Endothelial cell of umbilical vein (primary cell): ENCODE data around the gene CKLF. TPM values are rescaled to one million over a fixed set of nuclear protein-coding genes. Genes with fewer than 3 reads are reported as not detected.
A peak's percentile ranks its signal among the peaks of the same experiment; 100 is the strongest.

ENCODE experiments used
- BruUV-seq: library from RNA; stranded (reverse); fragments of 400-500 nt; replicated peaks from 2 replicates; lab custom pipeline; 2021; lab: Mats Ljungman, UMichigan
- CTCF ChIA-PET: fragments of 300-600, 350-600 bp; sonication (Branson Sonifier 250); formaldehyde crosslinking; loops from one replicate; lab custom pipeline; 2021; ENCODE audit warnings: antibody characterized with exemption, inconsistent platforms; lab: Charles Lee
- POLR2A ChIA-PET: fragments of 300-600, 350-600 bp; sonication (Branson Sonifier 250); formaldehyde crosslinking; loops from one replicate; lab custom pipeline; 2021; ENCODE audit warnings: antibody characterized with exemption, inconsistent platforms; lab: Charles Lee
- DNase-seq: peaks from one replicate; pipeline ENCODE4 v3.0.0-alpha.2; 2011; ENCODE audit warnings: low read depth, low spot score
- FAIRE-seq: peaks from 2 replicates; lab custom pipeline; 2011; peaks lifted over from hg19 to GRCh38; lab: Jason Lieb, UNC
- H2AFZ ChIP-seq: 2 replicates; pipeline ENCODE4 v1.6.0; 2012; ENCODE audit warnings: low read depth, low read length, control low read depth, inconsistent platforms
- H3K27ac ChIP-seq: 2 replicates; pipeline ENCODE4 v1.5.1; 2011; ENCODE audit warnings: low read depth, mild to moderate bottlenecking, control low read depth, low read length, moderate library complexity; ENCODE audit not compliant: insufficient read depth
- H3K27me3 ChIP-seq, 2 experiments: 2 replicates each; pipeline versions ENCODE4 v1.6.0 to v1.6.1; 2011; ENCODE audit warnings: low read length in 2 of 2, mixed read lengths in 1 of 2; ENCODE audit not compliant: control insufficient read depth in 2 of 2, insufficient read depth in 2 of 2
- H3K36me3 ChIP-seq, 2 experiments: 2 replicates in 1 of 2; 3 replicates in 1 of 2; pipeline ENCODE4 v1.5.1; 2011; ENCODE audit warnings: low read length in 2 of 2, mild to moderate bottlenecking in 1 of 2, moderate library complexity in 1 of 2; ENCODE audit not compliant: control insufficient read depth in 2 of 2, insufficient read depth in 2 of 2; ENCODE audit errors: extremely low read depth in 1 of 2
- H3K4me1 ChIP-seq: 3 replicates; pipeline ENCODE4 v1.5.1; 2011; ENCODE audit warnings: mild to moderate bottlenecking, low read length; ENCODE audit not compliant: control insufficient read depth, insufficient read depth; ENCODE audit errors: extremely low read depth
- H3K4me2 ChIP-seq: 2 replicates; pipeline ENCODE4 v1.6.1; 2011; ENCODE audit warnings: low read length, control low read depth, mixed read lengths; ENCODE audit not compliant: insufficient read depth
- H3K4me3 ChIP-seq, 3 experiments: fragments of 200-600 bp in 1 of 3; sonication (generic), shearing (Covaris generic) in 1 of 3; replicated peaks in 1 of 3; 2 replicates each; pipeline ENCODE4 v1.5.1; 2011 to 2016; ENCODE audit warnings: control low read depth in 3 of 3, low read length in 3 of 3, mild to moderate bottlenecking in 2 of 3, inconsistent platforms in 1 of 3, low read depth in 1 of 3, moderate library complexity in 1 of 3; ENCODE audit not compliant: insufficient read depth in 1 of 3
- H3K79me2 ChIP-seq: 2 replicates; pipeline ENCODE4 v1.6.0; 2012; ENCODE audit warnings: low read length, inconsistent platforms; ENCODE audit not compliant: control insufficient read depth, insufficient read depth
- H3K9ac ChIP-seq: replicated peaks from 2 replicates; pipeline ENCODE3; 2011; ENCODE audit warnings: low read length, control low read depth; ENCODE audit not compliant: insufficient read depth; ENCODE audit errors: extremely low read depth
- H3K9me1 ChIP-seq: replicated peaks from 3 replicates; pipeline ENCODE4 v1.6.0; 2011; ENCODE audit warnings: mild to moderate bottlenecking, low read length; ENCODE audit not compliant: control insufficient read depth, insufficient read depth; ENCODE audit errors: extremely low read depth
- H3K9me3 ChIP-seq: replicated peaks from 2 replicates; pipeline ENCODE4 v1.5.1; 2012; ENCODE audit warnings: low read length, inconsistent platforms; ENCODE audit not compliant: control insufficient read depth, insufficient read depth
- H4K20me1 ChIP-seq: replicated peaks from 2 replicates; pipeline ENCODE3; 2011; ENCODE audit warnings: mild to moderate bottlenecking, low read length; ENCODE audit not compliant: control insufficient read depth, insufficient read depth; ENCODE audit errors: extremely low read depth
- EZH2 ChIP-seq: IDR thresholded peaks from 2 replicates; pipeline ENCODE4 v1.6.1; 2012; ENCODE audit warnings: borderline replicate concordance, low read depth, mild to moderate bottlenecking, moderate library complexity, low read length, inconsistent platforms; ENCODE audit not compliant: severe bottlenecking
- FOS ChIP-seq: IDR thresholded peaks from 2 replicates; pipeline ENCODE4 v1.6.1; 2011; ENCODE audit warnings: mild to moderate bottlenecking, low read length, moderate library complexity, borderline replicate concordance; ENCODE audit not compliant: insufficient read depth
- GATA2 ChIP-seq: IDR thresholded peaks from 2 replicates; pipeline ENCODE4 v1.7.0; 2011; ENCODE audit warnings: low read depth, mild to moderate bottlenecking, moderate library complexity, mixed read lengths, low read length; ENCODE audit not compliant: insufficient read length, insufficient read depth
- JUN ChIP-seq: IDR thresholded peaks from 2 replicates; pipeline ENCODE4 v1.6.1; 2011; ENCODE audit warnings: borderline replicate concordance, low read depth; ENCODE audit not compliant: insufficient read length, insufficient read depth
- MYC ChIP-seq: IDR thresholded peaks from one replicate; pipeline ENCODE4 v1.6.1; 2011; ENCODE audit warnings: mild to moderate bottlenecking, low read depth, low read length
- POLR2A ChIP-seq: IDR thresholded peaks from 2 replicates; pipeline ENCODE4 v1.6.1; 2012; ENCODE audit warnings: low read depth, mild to moderate bottlenecking, control low read depth, low read length
- POLR2AphosphoS5 ChIP-seq: IDR thresholded peaks from 2 replicates; pipeline ENCODE4 v1.6.1; 2012; ENCODE audit warnings: low read depth, mild to moderate bottlenecking, control low read depth, low read length, moderate library complexity; ENCODE audit not compliant: insufficient read depth
- dilution Hi-C: fragments of 300-500 bp; cut with MboI; formaldehyde crosslinking; loops from one replicate; pipeline ENCODE4 v1.15.0; 2019; ENCODE audit warnings: low sequenced_read_pairs; ENCODE audit not compliant: extremely low pct_ligation_motif_present
- intact Hi-C: fragments of 100-400 bp; cut with micrococcal nuclease; formaldehyde crosslinking; loops from one replicate; pipeline ENCODE4 v1.10.0; 2022
- polyA plus RNA-seq, 4 experiments: library from polyadenylated mRNA; depleted of rRNA in 3 of 4; stranded (reverse) in 3 of 4; unstranded in 1 of 4; fragments of >200 nt; gene quantifications; 2 replicates each; pipeline versions ENCODE4 v1.2.1 to v1.2.3, GENCODE V29; 2011 to 2012; ENCODE audit warnings: missing spikeins in 1 of 4
- total RNA-seq: library from RNA; stranded (reverse); gene quantifications from 2 replicates; pipeline ENCODE4 v1.2.3, GENCODE V29; 2021
- TF ChIP-seq, protein P1 (sequence below), 2 donors: IDR thresholded peaks; 1 replicate in 1 of 2; 2 replicates in 1 of 2; pipeline ENCODE4 v1.5.1; 2011; ENCODE audit warnings: low read length in 2 of 2, mild to moderate bottlenecking in 2 of 2, moderate library complexity in 2 of 2, control low read depth in 1 of 2, inconsistent platforms in 1 of 2, low read depth in 1 of 2; ENCODE audit not compliant: insufficient read depth in 1 of 2; ENCODE audit errors: extremely low read depth in 1 of 2
- TF ChIP-seq, protein P2 (sequence below): IDR thresholded peaks from 2 replicates; pipeline ENCODE4 v1.6.1; 2011; ENCODE audit not compliant: insufficient read depth, insufficient read length

The CKLF gene
- total and polyA plus RNA-seq, 2 donors (not counting 3 experiments of a cell fraction or from before 2014, with no cell fraction given): 80.0 to 209 TPM

DNA sequence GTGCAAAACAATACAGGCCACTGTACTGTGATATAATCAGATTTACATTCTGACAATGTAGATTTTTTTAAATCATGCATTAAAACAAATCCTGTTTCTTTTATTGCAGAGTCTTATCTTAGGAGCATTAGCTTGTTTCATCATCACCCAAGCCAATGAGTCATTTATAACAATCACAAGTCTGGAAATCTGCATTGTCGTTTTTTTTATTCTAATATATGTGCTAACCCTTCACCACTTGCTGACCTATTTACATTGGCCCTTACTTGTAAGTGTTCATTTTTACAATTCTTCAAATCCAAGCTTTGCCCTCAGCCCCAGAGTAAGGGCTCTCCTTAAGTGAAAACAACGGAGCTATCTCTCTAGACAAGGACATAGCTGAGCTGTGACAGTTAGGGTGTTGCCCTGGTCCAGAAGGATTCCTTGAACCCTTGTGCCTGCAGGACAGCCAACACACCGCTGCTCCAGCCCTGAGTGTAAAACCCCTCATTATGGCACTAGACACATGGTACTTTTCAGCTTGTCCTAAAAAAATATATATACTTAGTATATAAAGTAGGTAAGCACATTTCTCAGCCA lies 17.5 kb downstream of the CKLF start:
- dilution Hi-C loops: no loop called here
- ChIA-PET POLR2A (no interaction called here), CTCF (interaction anchor here (0.9 to 2.2 kb wide), 15 partner anchors 9 to 298 kb away, joined by 3 to 16 read pairs (median 4); partner anchors contain the start of genes CKLF, CMTM2 and CMTM3)
- H3K9me3 ChIP-seq: no peaks in the 10 kb centered on the region
- H3K36me3 ChIP-seq: peaks cover 0 to 8% of the 10 kb centered on the region in 2 experiments
- no peaks in the 10 kb centered on the region for H3K9me1 ChIP-seq
- DNase-seq: peak; percentile 76
- no peaks in the 10 kb centered on the region for H4K20me1 ChIP-seq
- intact Hi-C loops: loop anchor here (5.0 kb wide), 1 partner anchor 53 kb away; no protein-coding TSS in a partner anchor
- H3K4me3 ChIP-seq: no peak overlapping the region
- BruUV-seq: no TSS peak
- H3K4me1 ChIP-seq: peaks cover 34% of the 10 kb centered on the region
- TF ChIP-seq MYC: no peak
- peak; percentile 77 for TF ChIP-seq FOS
- TF ChIP-seq EZH2: no peak
- peak; percentile 73 for TF ChIP-seq JUN
- TF ChIP-seq GATA2: peak; percentile 49
- no peak for TF ChIP-seq POLR2A
- TF ChIP-seq POLR2AphosphoS5: peak; percentile 21
- TF ChIP-seq, protein P1, sequence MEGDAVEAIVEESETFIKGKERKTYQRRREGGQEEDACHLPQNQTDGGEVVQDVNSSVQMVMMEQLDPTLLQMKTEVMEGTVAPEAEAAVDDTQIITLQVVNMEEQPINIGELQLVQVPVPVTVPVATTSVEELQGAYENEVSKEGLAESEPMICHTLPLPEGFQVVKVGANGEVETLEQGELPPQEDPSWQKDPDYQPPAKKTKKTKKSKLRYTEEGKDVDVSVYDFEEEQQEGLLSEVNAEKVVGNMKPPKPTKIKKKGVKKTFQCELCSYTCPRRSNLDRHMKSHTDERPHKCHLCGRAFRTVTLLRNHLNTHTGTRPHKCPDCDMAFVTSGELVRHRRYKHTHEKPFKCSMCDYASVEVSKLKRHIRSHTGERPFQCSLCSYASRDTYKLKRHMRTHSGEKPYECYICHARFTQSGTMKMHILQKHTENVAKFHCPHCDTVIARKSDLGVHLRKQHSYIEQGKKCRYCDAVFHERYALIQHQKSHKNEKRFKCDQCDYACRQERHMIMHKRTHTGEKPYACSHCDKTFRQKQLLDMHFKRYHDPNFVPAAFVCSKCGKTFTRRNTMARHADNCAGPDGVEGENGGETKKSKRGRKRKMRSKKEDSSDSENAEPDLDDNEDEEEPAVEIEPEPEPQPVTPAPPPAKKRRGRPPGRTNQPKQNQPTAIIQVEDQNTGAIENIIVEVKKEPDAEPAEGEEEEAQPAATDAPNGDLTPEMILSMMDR (IDR thresholded peaks at IDR 0.05; ENCODE audit: extremely low read depth in 1 of 2, insufficient read depth in 1 of 2, low read depth in 1 of 2, low read length in 2 of 2): no peak
- TF ChIP-seq, protein P2, sequence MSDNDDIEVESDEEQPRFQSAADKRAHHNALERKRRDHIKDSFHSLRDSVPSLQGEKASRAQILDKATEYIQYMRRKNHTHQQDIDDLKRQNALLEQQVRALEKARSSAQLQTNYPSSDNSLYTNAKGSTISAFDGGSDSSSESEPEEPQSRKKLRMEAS: no peak
- H3K79me2 ChIP-seq: peaks cover 7% of the 10 kb centered on the region
- peak overlapping the region; percentile 79 for H3K27ac ChIP-seq
- H3K27me3 ChIP-seq: no peaks in the 10 kb centered on the region
- peak overlapping the region; percentile 81 for H3K4me2 ChIP-seq
- FAIRE-seq: peak; percentile 44
- peak overlapping the region; percentile 29 for H3K9ac ChIP-seq
- H2AFZ ChIP-seq: no peak overlapping the region
